ENCODE measurements around the gene CTSC. TPM values are rescaled to one million over a fixed set of nuclear protein-coding genes. Genes with fewer than 3 reads are reported as not detected.

CTSC gene
- total RNA-seq, 1 experiment from 2014 or later: 359 TPM

- Histone ChIP-seq H3K79me2 (ENCODE audit: insufficient read depth, low read length) (peaks cover 22% of the 10 kb centered on the region), H3K4ac (ENCODE audit: low read depth, low read length) (no peak overlapping the region), H3K9me3 (ENCODE audit: control insufficient read depth, low read depth, low read length) (no peaks in the 10 kb centered on the region), H2BK5ac (ENCODE audit: insufficient read length, low read length) (no peak overlapping the region), H2AK5ac (ENCODE audit: insufficient read length, low read length) (no peak overlapping the region), H3K4me1 (ENCODE audit: insufficient read depth, low read length) (0 out of 2 replicates have a peak, but pooled peaks cover 8% of the 10 kb centered on the region), H2BK12ac (ENCODE audit: insufficient read length, low read depth, low read length) (no peak overlapping the region), H4K20me1 (ENCODE audit: control insufficient read depth, insufficient read depth, insufficient read length) (no peaks in the 10 kb centered on the region), H3K4me2 (ENCODE audit: insufficient read depth, insufficient read length, low read length) (no peak overlapping the region), H2BK120ac (ENCODE audit: low read depth, low read length, poor library complexity, severe bottlenecking) (no peak overlapping the region), H2AFZ (ENCODE audit: low read length) (no peak overlapping the region), H3K18ac (ENCODE audit: insufficient read length, low read depth, low read length) (no peak overlapping the region), H4K5ac (ENCODE audit: insufficient read length, low read depth, low read length) (no peak overlapping the region), H4K91ac (ENCODE audit: insufficient read length, low read depth, low read length) (no peak overlapping the region), H3K23ac (ENCODE audit: insufficient read length, low read depth, low read length) (no peak overlapping the region), H3K23me2 (ENCODE audit: insufficient read length, low read depth, low read length, poor library complexity, severe bottlenecking) (no peaks in the 10 kb centered on the region), H3K79me1 (ENCODE audit: insufficient read depth, low read depth, low read length, poor library complexity, severe bottlenecking) (peaks cover 11% of the 10 kb centered on the region), H2BK15ac (ENCODE audit: low read depth, low read length) (no peak overlapping the region), H3K27me3 (ENCODE audit: insufficient read depth, low read length) (no peaks in the 10 kb centered on the region), H3K56ac (ENCODE audit: insufficient read length, low read depth, low read length) (no peak overlapping the region), H2BK20ac (ENCODE audit: low read depth, low read length, poor library complexity, severe bottlenecking) (no peak overlapping the region), H3K27ac (ENCODE audit: insufficient read length, low read depth, low read length) (no peak overlapping the region), H4K8ac (replicated peaks; ENCODE audit: insufficient read length, low read depth, low read length) (no peak overlapping the region), H3T11ph (ENCODE audit: low read length) (no peak overlapping the region), H3K14ac (ENCODE audit: insufficient read depth, low read length) (no peak overlapping the region), H3K9ac (ENCODE audit: extremely low read depth, insufficient read length, low read length) (no peak overlapping the region)
- Mint-ChIP-seq H3K27me3 (ENCODE audit: low read depth) (no peaks in the 10 kb centered on the region), H3K9me3 (no peaks in the 10 kb centered on the region), H3K27ac (peak overlapping the region in 1 of 3 experiments; percentile 44; a peak in 1 of 7 replicates), H3K4me1 (peaks cover 85 to 87% of the 10 kb centered on the region in 2 experiments), H3K4me3 (no peak overlapping the region), H3K36me3 (ENCODE audit: insufficient read depth in 1 of 3, low read depth in 3 of 3) (peaks cover 62 to 93% (median 92%) of the 10 kb centered on the region in 3 experiments)
- TF ChIP-seq, protein P1, sequence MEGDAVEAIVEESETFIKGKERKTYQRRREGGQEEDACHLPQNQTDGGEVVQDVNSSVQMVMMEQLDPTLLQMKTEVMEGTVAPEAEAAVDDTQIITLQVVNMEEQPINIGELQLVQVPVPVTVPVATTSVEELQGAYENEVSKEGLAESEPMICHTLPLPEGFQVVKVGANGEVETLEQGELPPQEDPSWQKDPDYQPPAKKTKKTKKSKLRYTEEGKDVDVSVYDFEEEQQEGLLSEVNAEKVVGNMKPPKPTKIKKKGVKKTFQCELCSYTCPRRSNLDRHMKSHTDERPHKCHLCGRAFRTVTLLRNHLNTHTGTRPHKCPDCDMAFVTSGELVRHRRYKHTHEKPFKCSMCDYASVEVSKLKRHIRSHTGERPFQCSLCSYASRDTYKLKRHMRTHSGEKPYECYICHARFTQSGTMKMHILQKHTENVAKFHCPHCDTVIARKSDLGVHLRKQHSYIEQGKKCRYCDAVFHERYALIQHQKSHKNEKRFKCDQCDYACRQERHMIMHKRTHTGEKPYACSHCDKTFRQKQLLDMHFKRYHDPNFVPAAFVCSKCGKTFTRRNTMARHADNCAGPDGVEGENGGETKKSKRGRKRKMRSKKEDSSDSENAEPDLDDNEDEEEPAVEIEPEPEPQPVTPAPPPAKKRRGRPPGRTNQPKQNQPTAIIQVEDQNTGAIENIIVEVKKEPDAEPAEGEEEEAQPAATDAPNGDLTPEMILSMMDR (conservative IDR thresholded peaks at IDR 0.05): no peak
- no peak for DNase-seq
- WGBS (ENCODE audit: extremely low coverage, insufficient read length, low lambda C conversion rate): no CpG with 5 or more reads among the region's 3 CpGs
Observed at GRCh38 chr11:88327462-88328143, 9.9 kb downstream of the CTSC start.
